Small intestine (tissue), 16 donors: ENCODE data around the gene TIPIN. TPM values are rescaled to one million over a fixed set of nuclear protein-coding genes. Genes with fewer than 3 reads are reported as not detected.
A peak's percentile ranks its signal among the peaks of the same experiment; 100 is the strongest.

ENCODE experiments used
- DNase-seq, 2 donors: peaks; one replicate each; pipeline versions ENCODE4 v3.0.0 to v3.0.0-alpha.2; 2013
- FAIRE-seq: peaks from 2 replicates; lab custom pipeline; 2012; peaks lifted over from hg19 to GRCh38; lab: Jason Lieb, UNC
- H3K27ac ChIP-seq, 3 donors: one replicate each; pipeline ENCODE4 v1.5.1; 2013; ENCODE audit warnings: low read length in 2 of 3, mild to moderate bottlenecking in 2 of 3, control low read depth in 1 of 3, inconsistent platforms in 1 of 3, low read depth in 1 of 3, moderate library complexity in 1 of 3
- H3K27me3 ChIP-seq, 3 donors: one replicate each; pipeline ENCODE4 v1.6.1; 2013; ENCODE audit warnings: low read length in 3 of 3, inconsistent platforms in 1 of 3; ENCODE audit not compliant: control insufficient read depth in 3 of 3, insufficient read depth in 3 of 3
- H3K36me3 ChIP-seq, 3 donors: one replicate each; pipeline ENCODE4 v1.6.1; 2013; ENCODE audit warnings: low read length in 3 of 3, inconsistent platforms in 1 of 3, low read depth in 1 of 3, mild to moderate bottlenecking in 1 of 3, moderate library complexity in 1 of 3; ENCODE audit not compliant: control insufficient read depth in 3 of 3, insufficient read depth in 2 of 3
- H3K4me1 ChIP-seq, 3 donors: one replicate each; pipeline ENCODE4 v1.6.1; 2013; ENCODE audit warnings: low read length in 2 of 3, inconsistent platforms in 1 of 3, low read depth in 1 of 3, mild to moderate bottlenecking in 1 of 3, moderate library complexity in 1 of 3; ENCODE audit not compliant: control insufficient read depth in 3 of 3, insufficient read depth in 2 of 3
- H3K4me3 ChIP-seq, 3 donors: one replicate each; pipeline ENCODE4 v1.5.1; 2013; ENCODE audit warnings: low read length in 3 of 3, control low read depth in 1 of 3, inconsistent platforms in 1 of 3, low read depth in 1 of 3, mild to moderate bottlenecking in 1 of 3, moderate library complexity in 1 of 3
- H3K9me3 ChIP-seq, 2 donors: one replicate each; pipeline ENCODE4 v1.6.1; 2013; ENCODE audit warnings: low read depth in 1 of 2, low read length in 1 of 2; ENCODE audit not compliant: control insufficient read depth in 2 of 2, insufficient read depth in 1 of 2
- WGBS, 3 donors: extraction: QIAGEN DNeasy Blood & Tissue Kit; methylation state at CpG; one replicate each; pipeline ENCODE4 v1.1.7; 2013; 5-methylcytosine and 5-hydroxymethylcytosine counted together
- long read RNA-seq, 10 donors: transcript quantifications; one replicate each; lab custom pipeline, GENCODE V29; 2026
- polyA plus RNA-seq, 4 donors: library from polyadenylated mRNA; stranded (reverse) in 3 of 4; unstranded in 1 of 4; fragments of 200-250 nt in 3 of 4; fragments of 120-200 nt in 1 of 4; gene quantifications; one replicate each; pipeline versions ENCODE4 v1.2.1 to v1.2.3, GENCODE V29; 2013
- donor health status: healthy with polysubstance abuse.
- donor health status: control.
- donor health status: control.
- donor health status: Bipolar disorder and iron deficiency.
- donor health status: healthy.

Gene TIPIN, protein sequence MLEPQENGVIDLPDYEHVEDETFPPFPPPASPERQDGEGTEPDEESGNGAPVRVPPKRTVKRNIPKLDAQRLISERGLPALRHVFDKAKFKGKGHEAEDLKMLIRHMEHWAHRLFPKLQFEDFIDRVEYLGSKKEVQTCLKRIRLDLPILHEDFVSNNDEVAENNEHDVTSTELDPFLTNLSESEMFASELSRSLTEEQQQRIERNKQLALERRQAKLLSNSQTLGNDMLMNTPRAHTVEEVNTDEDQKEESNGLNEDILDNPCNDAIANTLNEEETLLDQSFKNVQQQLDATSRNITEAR
- polyA plus RNA-seq = 10 to 100 TPM in 1 of 4 donors, 1 to 10 TPM in 1, under 1 TPM in 2; 0.27 to 10.8 (median 3.9) TPM
- long read RNA-seq, donor 1 = 0 reads
- long read RNA-seq, donor 2 = 0 reads
- long read RNA-seq, donor 3, partial matches to known transcripts = 0 of 3 reads
- long read RNA-seq, donor 3, other reads (novel, unspliced or antisense) = 0 of 3 reads
- long read RNA-seq, donor 4, partial matches to known transcripts = 0 of 1 reads
- long read RNA-seq, donor 4, other reads (novel, unspliced or antisense) = 0 of 1 reads
- long read RNA-seq, donor 5, partial matches to known transcripts = 0 of 1 reads
- long read RNA-seq, donor 5, other reads (novel, unspliced or antisense) = 0 of 1 reads
- long read RNA-seq, donor 6, partial matches to known transcripts = 0 of 1 reads
- long read RNA-seq, donor 6, other reads (novel, unspliced or antisense) = 0 of 1 reads
- long read RNA-seq, donor 7, partial matches to known transcripts = 332 of 355 reads
- long read RNA-seq, donor 7, other reads (novel, unspliced or antisense) = 21 of 355 reads
- long read RNA-seq, donor 8 = 0 reads
- long read RNA-seq, donor 9 = 0 reads
- long read RNA-seq, donor 10, partial matches to known transcripts = 0 of 2 reads
- long read RNA-seq, donor 10, other reads (novel, unspliced or antisense) = 0 of 2 reads

DNA sequence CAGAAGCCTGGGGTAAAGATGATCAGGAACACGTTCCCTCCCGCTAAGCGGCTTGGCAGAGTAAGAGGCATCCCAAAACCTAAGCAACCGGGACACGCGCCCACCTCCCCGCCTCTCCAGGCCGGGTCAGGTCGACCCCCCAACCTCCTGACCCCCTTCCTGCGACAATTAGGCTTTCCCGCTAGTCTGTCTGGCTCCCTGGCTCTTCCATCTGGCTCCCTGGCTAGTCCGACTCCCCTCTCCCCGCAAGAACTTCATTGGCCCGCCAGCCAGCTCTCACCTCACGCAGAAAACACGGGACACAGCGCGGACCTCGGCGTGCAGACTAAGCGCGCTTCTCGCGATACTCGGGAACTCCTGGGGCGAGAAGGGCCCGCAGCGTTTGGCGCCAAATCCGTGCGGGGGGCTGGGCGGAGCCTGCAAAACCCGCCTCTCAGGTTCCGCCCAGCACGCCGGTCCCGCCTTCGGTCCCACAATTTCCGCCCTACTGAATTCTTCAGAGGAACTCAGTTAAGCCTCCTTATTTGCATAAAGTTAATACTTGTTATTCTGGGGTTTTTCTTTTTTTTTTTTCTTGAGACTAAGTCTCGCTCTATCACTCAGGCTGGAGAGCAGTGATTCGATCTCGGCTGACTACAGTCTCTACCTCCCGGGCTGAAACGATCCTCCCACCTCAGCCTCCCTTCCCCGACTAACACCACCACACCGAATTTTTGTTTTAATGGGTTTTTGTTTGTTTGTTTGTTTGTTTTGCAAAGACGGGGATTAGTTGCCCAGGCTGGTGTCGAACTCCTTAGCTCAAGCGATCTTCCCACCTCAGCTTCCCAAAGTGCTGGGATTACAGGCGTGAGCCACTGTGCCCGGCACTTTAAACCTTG lies at the start of gene TIPIN:
TIPIN (minus strand) TSS at position 327 of the 878 bp plus-strand sequence. CDS start 3,738 bp downstream, outside the sequence.
- WGBS, 3 donors = 4 to 6% (median 5%) methylated on average over 51 of the region's 51 CpGs
- Histone ChIP-seq H3K27me3 (no peaks in the 10 kb centered on the region), H3K4me3 (peak within 1 kb of the TSS; percentile 50 to 66 (median 52)), H3K4me1 (peaks cover 0 to 6% (median 0%) of the 10 kb centered on the region in 3 donors), H3K27ac (peak within 1 kb of the TSS in 2 of 3 donors; percentile 37 to 74), H3K36me3 (peaks cover 0 to 6% (median 0%) of the 10 kb centered on the region in 3 donors), H3K9me3 (no peaks in the 10 kb centered on the region)
- FAIRE-seq (no peak), DNase-seq (peak; percentile 95 to 97)

- no peaks in the 10 kb centered on the region for H3K27me3 ChIP-seq
- no peak overlapping the region for H3K4me3 ChIP-seq
- FAIRE-seq (no peak), DNase-seq (no peak)
- H3K9me3 ChIP-seq = no peaks in the 10 kb centered on the region
- 60 to 89% (median 88%) methylated on average over 3 of the region's 3 CpGs for WGBS, 3 donors
- peaks cover 0 to 3% (median 0%) of the 10 kb centered on the region in 3 donors for H3K36me3 ChIP-seq
- no peak overlapping the region for H3K27ac ChIP-seq
- H3K4me1 ChIP-seq = peaks cover 0 to 5% (median 0%) of the 10 kb centered on the region in 3 donors
These were observed 49.1 kb upstream of the TIPIN start for GRCh38 chr15:66405615-66406014.

GRCh38 chr15:66405007-66405406 lies 48.5 kb upstream of the TIPIN start:
- no peak overlapping the region for H3K4me3 ChIP-seq
- 81 to 98% (median 92%) methylated on average over 2 of the region's 2 CpGs for WGBS, 3 donors
- peaks cover 0 to 5% (median 0%) of the 10 kb centered on the region in 3 donors for H3K4me1 ChIP-seq
- no peak overlapping the region for H3K27ac ChIP-seq
- peaks cover 0 to 3% (median 0%) of the 10 kb centered on the region in 3 donors for H3K36me3 ChIP-seq
- H3K27me3 ChIP-seq = no peaks in the 10 kb centered on the region
- DNase-seq = no peak
- H3K9me3 ChIP-seq = no peaks in the 10 kb centered on the region
- no peak for FAIRE-seq

- DNase-seq (no peak), FAIRE-seq (no peak)
- Histone ChIP-seq H3K27me3 (no peaks in the 10 kb centered on the region), H3K4me1 (peaks cover 0 to 5% (median 0%) of the 10 kb centered on the region in 3 donors), H3K4me3 (no peak overlapping the region), H3K27ac (no peak overlapping the region), H3K36me3 (peaks cover 0 to 3% (median 0%) of the 10 kb centered on the region in 3 donors), H3K9me3 (no peaks in the 10 kb centered on the region)
- 74 to 93% (median 87%) methylated on average over 7 of the region's 7 CpGs for WGBS, 3 donors
These were observed 48.0 kb upstream of the TIPIN start for GRCh38 chr15:66404532-66404931.

- peaks cover 0 to 5% (median 0%) of the 10 kb centered on the region in 3 donors for H3K4me1 ChIP-seq
- peaks cover 0 to 5% (median 0%) of the 10 kb centered on the region in 3 donors for H3K36me3 ChIP-seq
- 86 to 95% (median 90%) methylated on average over 8 of the region's 8 CpGs for WGBS, 3 donors
- no peaks in the 10 kb centered on the region for H3K9me3 ChIP-seq
- H3K4me3 ChIP-seq = no peak overlapping the region
- FAIRE-seq (no peak), DNase-seq (no peak)
- no peaks in the 10 kb centered on the region for H3K27me3 ChIP-seq
- no peak overlapping the region for H3K27ac ChIP-seq
These were observed 47.6 kb upstream of the TIPIN start for GRCh38 chr15:66404122-66404521.

DNA sequence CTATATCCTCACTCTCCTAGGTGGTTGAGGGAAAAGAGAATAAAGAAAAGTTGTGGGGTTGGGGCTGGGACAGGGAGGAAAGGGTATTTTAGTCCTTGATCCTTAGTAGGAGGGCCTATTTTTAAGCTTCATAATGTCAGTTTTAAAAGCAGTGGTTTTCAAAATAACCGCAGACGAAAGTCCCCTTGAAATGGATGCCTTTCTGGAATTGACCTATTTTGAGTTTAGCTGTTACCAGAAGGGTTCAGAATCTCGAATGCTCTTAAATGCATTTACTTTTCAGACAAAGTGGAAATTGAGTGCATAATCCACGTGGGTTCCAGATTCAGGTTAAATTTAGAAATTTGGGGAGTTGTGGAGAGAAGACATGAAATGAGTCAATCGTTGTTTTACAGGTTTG lies 46.8 kb upstream of the TIPIN start:
- Histone ChIP-seq H3K9me3 (no peaks in the 10 kb centered on the region), H3K4me3 (no peak overlapping the region), H3K4me1 (peaks cover 0 to 5% (median 0%) of the 10 kb centered on the region in 3 donors), H3K27me3 (no peaks in the 10 kb centered on the region), H3K27ac (no peak overlapping the region), H3K36me3 (peaks cover 0 to 5% (median 0%) of the 10 kb centered on the region in 3 donors)
- DNase-seq = no peak
- FAIRE-seq = no peak
- 82 to 94% (median 88%) methylated on average over 5 of the region's 5 CpGs for WGBS, 3 donors

DNA sequence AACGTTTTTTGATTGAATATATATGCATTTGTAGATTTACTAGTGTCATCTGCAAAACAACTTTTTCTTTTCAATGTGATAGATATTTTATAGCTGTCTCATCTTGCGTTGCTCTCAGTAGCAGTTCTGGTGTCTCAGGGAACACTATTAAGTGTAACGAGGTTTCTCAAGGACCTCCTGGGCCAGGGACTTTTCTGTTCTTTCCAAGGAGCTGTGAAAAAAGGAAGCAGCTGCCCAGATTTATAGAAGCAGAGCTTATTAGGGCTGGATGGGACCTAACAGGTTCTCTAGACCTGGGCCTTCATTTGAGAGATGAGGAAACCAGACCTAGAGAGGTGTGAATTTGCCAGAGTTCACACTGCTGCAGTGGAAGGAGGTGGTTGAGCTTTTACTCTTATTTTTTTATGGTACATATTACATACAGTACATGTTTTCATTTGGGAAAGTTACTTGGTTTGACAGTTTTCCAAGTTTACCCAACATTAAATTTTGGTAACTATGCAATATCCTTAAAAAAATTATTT lies 46.3 kb upstream of the TIPIN start:
- H3K27me3 ChIP-seq = no peaks in the 10 kb centered on the region
- H3K9me3 ChIP-seq = no peaks in the 10 kb centered on the region
- WGBS, 3 donors = 87 to 92% (median 89%) methylated on average over 3 of the region's 3 CpGs
- H3K4me1 ChIP-seq = peaks cover 0 to 5% (median 0%) of the 10 kb centered on the region in 3 donors
- DNase-seq = no peak
- no peak overlapping the region for H3K27ac ChIP-seq
- H3K4me3 ChIP-seq = no peak overlapping the region
- peaks cover 0 to 9% (median 0%) of the 10 kb centered on the region in 3 donors for H3K36me3 ChIP-seq
- FAIRE-seq = no peak
